HG02571 (cell line): ENCODE results near the gene MALRD1.
"Not testable (repeated sequence)": the region's sequence is repeated elsewhere in the genome, so short reads cannot be mapped to it uniquely, and the experiment has no call there.

ENCODE experiments used
- ATAC-seq: cut with Tn5 transposase; IDR thresholded peaks from one replicate; pipeline ENCODE4 v1.9.1; 2021; ENCODE audit warnings: mild to moderate bottlenecking, moderate library complexity; ENCODE audit not compliant: unreplicated experiment

MALRD1 gene

DNA sequence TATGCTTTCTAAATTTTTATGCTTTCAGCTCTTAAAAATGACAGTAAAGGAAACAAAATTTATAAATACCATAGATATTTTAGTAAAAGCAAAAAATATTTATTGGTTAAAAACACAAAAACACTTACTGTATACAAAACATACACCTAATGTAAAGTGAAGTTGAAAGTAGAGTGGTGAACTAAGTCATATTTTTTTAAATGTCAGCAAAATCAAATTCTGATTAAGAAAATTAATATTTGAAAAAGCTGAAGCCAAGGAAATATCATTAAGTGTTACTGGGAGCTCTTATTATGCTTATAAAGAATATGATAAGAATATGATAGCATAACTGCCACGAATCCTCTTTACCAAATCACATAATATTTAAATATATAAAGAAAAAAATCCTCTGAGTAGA is 702.4 kb downstream of the MALRD1 start:
- ATAC-seq, result no peak

GRCh38 chr10:19756919-19757318 is 708.3 kb downstream of the MALRD1 start:
- ATAC-seq, result no peak

DNA sequence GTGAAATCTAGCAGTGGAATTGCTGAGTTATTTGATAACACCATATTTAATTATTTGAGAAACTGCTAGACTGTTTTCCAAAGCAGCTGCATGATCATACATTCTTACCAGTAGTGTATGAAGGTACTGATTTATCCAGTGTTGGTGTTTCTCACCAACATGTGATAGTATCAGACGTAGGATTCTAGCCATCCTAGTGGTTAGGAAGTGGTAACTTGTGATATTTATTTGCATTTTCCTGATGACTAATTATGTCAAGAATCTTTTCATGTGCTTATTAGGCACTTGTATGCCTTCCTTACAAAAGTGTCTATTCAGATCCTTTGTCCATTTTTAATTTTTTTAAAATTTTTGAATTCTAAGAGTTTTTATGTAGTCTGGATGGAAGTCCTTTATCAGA is 713.4 kb downstream of the MALRD1 start:
- ATAC-seq, result no peak

GRCh38 chr10:19764111-19764510 is 715.5 kb downstream of the MALRD1 start:
- ATAC-seq, result no peak

DNA sequence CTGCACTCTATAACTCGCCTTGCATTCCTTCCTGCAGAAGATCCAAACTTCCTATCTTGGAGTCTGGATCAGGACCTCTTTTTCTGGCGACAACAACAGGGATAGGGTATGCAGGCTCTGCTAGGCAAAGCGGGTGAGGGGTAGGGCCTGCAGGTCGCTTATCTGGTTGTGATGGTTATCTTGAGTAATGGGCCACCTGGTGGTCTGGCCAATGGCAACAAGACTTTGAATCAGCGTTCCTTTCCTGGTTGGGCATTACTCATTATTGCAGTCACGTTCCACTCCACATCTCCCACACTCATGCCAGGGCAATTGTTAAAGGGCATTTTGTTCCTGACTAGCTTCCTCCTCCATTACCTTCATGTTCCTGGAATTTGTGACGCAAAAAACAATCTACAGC is 719.3 kb downstream of the MALRD1 start:
- no peak for ATAC-seq

DNA sequence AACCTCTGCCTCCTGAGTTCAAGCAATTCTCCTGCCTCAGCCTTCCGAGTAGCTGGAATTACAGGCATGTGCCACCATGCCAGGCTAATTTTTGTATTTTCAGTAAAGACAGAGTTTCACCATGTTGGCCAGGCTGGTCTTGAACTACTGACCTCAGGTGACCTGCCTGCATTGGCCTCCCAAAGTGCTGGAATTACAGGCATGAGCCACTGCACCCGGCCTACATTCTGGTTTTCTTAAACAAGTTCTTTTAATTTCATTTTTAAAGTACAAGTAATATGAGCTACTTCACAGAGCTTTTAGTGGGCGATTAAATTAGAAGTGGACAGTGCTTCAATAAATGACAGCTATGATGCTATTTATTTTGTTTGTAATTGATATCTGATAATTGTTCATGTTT is 721.2 kb downstream of the MALRD1 start:
- not testable (repeated sequence) for ATAC-seq

GRCh38 chr10:19772972-19773371 is 724.4 kb downstream of the MALRD1 start:
- ATAC-seq, result no peak

- ATAC-seq, result no peak
Observed at GRCh38 chr10:19775296-19775695, 726.7 kb downstream of the MALRD1 start.

DNA sequence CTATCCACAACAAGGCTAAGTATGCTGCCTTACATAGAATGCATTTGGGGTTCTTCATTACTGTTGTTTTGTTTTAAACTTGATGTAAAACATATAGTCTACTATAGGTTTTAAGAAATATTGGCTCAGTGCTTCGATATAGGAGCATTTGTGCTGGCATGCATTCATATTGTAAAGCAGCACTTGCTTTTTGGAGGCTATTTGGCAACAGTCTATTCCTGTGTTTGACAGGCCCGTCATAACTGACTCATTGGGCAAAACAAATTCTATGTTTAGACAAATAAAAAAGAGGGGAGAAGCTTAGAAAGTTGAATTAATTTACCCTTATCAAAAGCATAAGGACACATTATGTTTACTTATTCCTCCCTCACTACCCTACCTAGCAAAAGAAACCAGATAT is 729.2 kb downstream of the MALRD1 start:
- ATAC-seq, result no peak

DNA sequence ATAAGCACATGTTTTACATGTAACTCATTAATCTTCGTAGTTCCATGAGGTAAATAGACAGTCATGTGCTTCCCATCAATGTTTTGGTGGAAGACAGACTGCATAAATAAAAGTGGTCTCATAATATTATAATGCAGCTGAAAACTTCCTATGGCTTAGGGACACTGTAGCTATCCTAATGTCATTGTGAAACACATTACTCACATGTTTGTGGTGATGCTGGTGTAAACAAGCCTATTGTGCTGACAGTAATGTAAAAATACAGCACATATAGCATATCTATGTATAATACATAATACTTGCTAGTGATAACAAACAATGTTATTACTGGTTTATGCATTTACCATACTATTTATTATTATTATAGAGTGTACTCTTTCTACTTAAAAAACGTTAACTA is 730.4 kb downstream of the MALRD1 start:
- ATAC-seq, result no peak

DNA sequence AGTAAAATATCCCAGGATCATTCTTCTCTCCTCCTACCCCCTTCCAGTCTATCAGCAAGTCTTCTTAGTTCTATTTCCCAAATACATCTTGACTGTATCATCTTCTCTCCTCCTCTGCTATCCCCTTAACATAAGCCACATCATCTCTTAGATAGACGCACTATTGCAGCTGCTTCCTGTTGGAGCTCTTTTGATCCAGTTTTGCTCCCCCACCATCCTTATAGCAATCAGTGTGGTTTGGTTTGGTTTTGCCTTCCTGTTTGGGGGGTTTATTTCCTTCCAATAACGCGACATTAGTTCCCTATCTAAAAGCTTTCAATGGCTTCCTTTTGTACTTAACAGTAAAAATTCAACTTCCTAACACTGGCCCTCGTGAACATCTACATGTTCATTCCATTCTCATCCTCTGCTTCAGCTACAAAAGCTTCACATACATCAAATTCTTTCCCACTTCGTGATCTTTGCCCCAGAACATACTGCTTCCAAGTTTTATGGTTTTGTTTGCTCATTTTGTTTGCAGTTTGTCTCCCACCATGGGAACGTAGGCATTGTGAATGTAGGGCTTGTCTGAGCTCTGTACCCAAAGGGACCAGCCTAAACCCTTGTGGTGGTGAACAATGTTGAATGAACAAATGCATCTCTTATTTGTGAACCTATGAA is 734.0 kb downstream of the MALRD1 start:
- no peak for ATAC-seq

DNA sequence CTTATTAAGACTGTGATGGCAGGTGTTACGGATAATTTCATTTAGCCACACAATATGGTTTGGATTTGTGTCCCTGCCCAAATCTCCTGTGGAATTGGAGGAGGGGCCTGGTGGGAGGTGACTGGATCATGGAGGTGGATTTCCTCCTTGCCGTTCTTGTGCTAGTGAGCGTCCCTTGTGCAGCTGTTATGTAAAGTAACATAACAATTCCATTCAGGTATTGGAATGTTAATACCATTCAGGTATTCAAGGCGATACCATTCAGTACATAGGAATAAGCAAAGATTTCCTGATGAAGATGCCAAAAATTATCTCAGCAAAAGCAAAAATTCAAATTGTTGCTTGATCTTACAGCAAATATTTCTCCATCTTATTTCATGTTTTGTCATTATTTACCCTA is 735.1 kb downstream of the MALRD1 start:
- ATAC-seq, result no peak
